Measurements from ENCODE around the gene DOLK. TPM values are rescaled to one million over a fixed set of nuclear protein-coding genes. Genes with fewer than 3 reads are reported as not detected.

DOLK gene
- total and polyA plus RNA-seq, 2 donors (not counting 1 experiment from before 2014, with no cell fraction given): 3.0 to 12.2 TPM

DNA sequence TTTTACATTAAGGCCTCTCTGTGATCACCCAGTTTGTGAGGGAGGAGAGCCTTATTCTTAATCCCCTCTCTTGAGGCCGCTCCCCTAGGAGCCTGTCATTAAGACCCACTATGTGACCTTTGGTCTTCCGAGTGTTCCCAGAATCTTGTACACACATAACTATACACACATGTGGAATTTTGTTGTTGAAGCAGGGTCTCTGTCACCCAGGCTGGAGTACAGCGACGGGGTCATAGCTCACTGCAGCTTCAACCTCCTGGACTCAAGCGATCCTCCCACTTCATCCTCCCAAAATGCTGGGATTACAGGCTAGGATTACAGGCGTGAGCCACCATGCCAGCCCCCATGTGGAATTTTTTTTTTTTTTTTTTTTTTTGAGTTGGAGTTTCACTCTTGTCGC is 41.4 kb downstream of the DOLK start:
- POLR2A ChIA-PET: interaction anchor here (0.6 kb wide), 1 partner anchor 15 kb away, joined by 3 read pairs; no protein-coding TSS in a partner anchor

More for the DNA sequence above, 41.4 kb downstream of the DOLK start:
- Histone ChIP-seq H3K27ac (ENCODE audit: low read length in 2 of 2) (no peak overlapping the region), H3K4me3 (ENCODE audit: control extremely low read depth in 1 of 5, extremely low read depth in 1 of 5, insufficient read depth in 1 of 5, low read depth in 2 of 5, low read length in 4 of 5) (no peak overlapping the region), H3K9ac (ENCODE audit: low read length) (no peak overlapping the region), H3K79me2 (ENCODE audit: control insufficient read depth, insufficient read depth, low read length) (peaks cover 43% of the 10 kb centered on the region), H3K27me3 (replicated peaks in 1 of 4; ENCODE audit: control extremely low read depth in 1 of 4, control insufficient read depth in 3 of 4, insufficient read depth in 4 of 4, low read length in 3 of 4) (no peaks in the 10 kb centered on the region), H3K36me3 (replicated peaks in 1 of 2; ENCODE audit: control extremely low read depth in 1 of 2, control insufficient read depth in 1 of 2, extremely low read depth in 1 of 2, insufficient read depth in 2 of 2, low read length in 1 of 2) (peaks cover 0 to 34% of the 10 kb centered on the region in 2 experiments), H3K4me1 (ENCODE audit: control insufficient read depth in 2 of 2, insufficient read depth in 2 of 2, low read length in 2 of 2) (peaks cover 19 to 28% of the 10 kb centered on the region in 2 donors), H2AFZ (ENCODE audit: insufficient read depth, low read depth, low read length, poor library complexity, severe bottlenecking) (no peak overlapping the region), H3K9me3 (ENCODE audit: control extremely low read depth in 1 of 3, control insufficient read depth in 2 of 3, insufficient read depth in 1 of 3, low read length in 2 of 3) (no peaks in the 10 kb centered on the region), H4K20me1 (ENCODE audit: control insufficient read depth, insufficient read depth, low read length, poor library complexity, severe bottlenecking) (peaks cover 17% of the 10 kb centered on the region), H3K4me2 (replicated peaks; ENCODE audit: low read depth, low read length, poor library complexity, severe bottlenecking) (no peak overlapping the region)
- Mint-ChIP-seq H3K4me3 (no peak overlapping the region), H3K4me1 (peaks cover 17% of the 10 kb centered on the region), H3K9me3 (ENCODE audit: insufficient read depth) (no peaks in the 10 kb centered on the region), H3K27ac (no peak overlapping the region), H3K27me3 (no peaks in the 10 kb centered on the region)
- intact Hi-C loops (cut with micrococcal nuclease): no loop called here
- CTCF ChIA-PET: interaction anchor here (0.7 kb wide), 1 partner anchor 259 kb away, joined by 3 read pairs; no protein-coding TSS in a partner anchor
- WGBS (ENCODE audit: insufficient coverage): 100% methylated on average over 2 of the region's 7 CpGs
- TF ChIP-seq, protein P1, sequence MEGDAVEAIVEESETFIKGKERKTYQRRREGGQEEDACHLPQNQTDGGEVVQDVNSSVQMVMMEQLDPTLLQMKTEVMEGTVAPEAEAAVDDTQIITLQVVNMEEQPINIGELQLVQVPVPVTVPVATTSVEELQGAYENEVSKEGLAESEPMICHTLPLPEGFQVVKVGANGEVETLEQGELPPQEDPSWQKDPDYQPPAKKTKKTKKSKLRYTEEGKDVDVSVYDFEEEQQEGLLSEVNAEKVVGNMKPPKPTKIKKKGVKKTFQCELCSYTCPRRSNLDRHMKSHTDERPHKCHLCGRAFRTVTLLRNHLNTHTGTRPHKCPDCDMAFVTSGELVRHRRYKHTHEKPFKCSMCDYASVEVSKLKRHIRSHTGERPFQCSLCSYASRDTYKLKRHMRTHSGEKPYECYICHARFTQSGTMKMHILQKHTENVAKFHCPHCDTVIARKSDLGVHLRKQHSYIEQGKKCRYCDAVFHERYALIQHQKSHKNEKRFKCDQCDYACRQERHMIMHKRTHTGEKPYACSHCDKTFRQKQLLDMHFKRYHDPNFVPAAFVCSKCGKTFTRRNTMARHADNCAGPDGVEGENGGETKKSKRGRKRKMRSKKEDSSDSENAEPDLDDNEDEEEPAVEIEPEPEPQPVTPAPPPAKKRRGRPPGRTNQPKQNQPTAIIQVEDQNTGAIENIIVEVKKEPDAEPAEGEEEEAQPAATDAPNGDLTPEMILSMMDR (IDR thresholded peaks at IDR 0.05): no peak
- no peak for TF ChIP-seq EZH2 (IDR thresholded peaks at IDR 0.05; ENCODE audit: borderline replicate concordance, insufficient read depth, low read depth, low read length, poor library complexity, severe bottlenecking)
- DNase-seq (no peak), ATAC-seq (ENCODE audit: low read depth) (no peak)
